HG02763 (cell line): Measurements from ENCODE around the gene SH3D19.

Experiments
- ATAC-seq: cut with Tn5 transposase; IDR thresholded peaks from one replicate; pipeline ENCODE4 v1.9.1; 2021; ENCODE audit warnings: mild to moderate bottlenecking, moderate library complexity; ENCODE audit not compliant: unreplicated experiment

Gene SH3D19

DNA sequence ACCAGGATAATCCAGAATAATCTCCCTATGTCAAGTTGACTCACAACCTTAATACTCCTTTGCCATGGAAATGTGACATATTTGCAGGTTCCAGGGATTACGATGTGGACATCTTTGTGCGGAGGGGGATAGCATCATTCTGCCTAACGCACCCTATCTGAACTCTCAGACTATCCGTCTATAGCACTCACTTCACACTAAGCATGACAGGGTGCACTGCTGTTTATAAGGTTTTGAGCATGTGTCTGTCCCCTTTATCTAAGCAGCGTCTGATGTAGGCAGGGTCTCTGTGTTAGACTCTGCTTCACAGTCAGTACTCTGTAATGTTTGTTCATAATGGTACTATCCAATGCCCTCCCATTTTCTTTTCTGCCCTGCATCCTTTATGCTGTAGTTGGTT, 91.8 kb downstream of the SH3D19 start:
- ATAC-seq = no peak

DNA sequence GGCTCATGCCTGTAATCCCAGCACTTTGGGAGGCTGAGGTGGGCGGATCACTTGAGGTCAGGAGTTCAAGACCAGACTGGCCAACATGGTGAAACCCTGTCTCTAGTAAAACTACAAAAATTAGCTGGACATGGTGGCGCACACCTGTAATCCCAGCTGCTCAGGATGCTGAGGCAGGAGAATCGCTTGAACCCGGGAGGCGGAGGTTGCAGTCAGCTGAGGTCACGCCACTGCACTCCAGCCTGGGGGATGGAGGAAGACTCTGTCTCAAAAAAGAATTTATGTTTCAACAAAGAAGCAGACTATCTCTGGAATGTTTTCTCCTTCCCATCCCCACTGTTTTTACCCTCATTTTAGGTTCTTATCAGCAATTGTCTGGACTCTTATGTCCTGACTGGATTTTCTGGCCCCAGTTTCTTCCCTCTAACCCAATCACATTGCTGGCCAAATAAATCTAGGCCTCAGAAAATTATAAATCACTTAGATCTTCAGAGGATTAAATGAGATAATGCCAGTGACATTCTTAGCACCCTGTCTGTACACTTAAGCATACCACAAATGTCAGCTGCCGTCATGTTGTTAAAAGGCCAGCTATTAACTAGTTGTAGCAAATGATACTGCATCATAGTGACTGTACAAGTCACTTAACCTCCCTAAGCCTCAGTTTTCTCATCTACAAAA, 93.3 kb downstream of the SH3D19 start:
- ATAC-seq = no peak

- no peak for ATAC-seq
These were observed 97.0 kb downstream of the SH3D19 start for GRCh38 chr4:151228189-151229119.

GRCh38 chr4:151227731-151228130, 97.7 kb downstream of the SH3D19 start:
- no peak for ATAC-seq

DNA sequence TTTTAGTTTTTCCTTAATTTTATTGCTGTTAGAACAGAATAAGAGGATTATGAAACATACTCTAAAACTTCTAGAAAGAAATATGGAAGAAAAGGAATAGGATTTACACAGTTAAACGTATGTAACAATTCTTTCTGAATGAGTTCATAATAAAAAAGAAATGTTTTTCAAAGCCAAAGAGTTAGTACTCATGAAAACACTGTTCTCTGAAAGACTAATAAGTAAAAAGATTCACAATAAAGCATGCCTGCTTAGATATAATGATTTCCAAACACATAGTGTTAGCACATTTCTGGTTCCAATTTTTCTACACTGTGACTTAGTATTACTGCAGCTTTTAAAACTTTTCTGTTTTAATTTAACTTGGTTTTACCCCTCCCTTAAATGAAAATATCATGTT, 98.2 kb downstream of the SH3D19 start:
- ATAC-seq = no peak

DNA sequence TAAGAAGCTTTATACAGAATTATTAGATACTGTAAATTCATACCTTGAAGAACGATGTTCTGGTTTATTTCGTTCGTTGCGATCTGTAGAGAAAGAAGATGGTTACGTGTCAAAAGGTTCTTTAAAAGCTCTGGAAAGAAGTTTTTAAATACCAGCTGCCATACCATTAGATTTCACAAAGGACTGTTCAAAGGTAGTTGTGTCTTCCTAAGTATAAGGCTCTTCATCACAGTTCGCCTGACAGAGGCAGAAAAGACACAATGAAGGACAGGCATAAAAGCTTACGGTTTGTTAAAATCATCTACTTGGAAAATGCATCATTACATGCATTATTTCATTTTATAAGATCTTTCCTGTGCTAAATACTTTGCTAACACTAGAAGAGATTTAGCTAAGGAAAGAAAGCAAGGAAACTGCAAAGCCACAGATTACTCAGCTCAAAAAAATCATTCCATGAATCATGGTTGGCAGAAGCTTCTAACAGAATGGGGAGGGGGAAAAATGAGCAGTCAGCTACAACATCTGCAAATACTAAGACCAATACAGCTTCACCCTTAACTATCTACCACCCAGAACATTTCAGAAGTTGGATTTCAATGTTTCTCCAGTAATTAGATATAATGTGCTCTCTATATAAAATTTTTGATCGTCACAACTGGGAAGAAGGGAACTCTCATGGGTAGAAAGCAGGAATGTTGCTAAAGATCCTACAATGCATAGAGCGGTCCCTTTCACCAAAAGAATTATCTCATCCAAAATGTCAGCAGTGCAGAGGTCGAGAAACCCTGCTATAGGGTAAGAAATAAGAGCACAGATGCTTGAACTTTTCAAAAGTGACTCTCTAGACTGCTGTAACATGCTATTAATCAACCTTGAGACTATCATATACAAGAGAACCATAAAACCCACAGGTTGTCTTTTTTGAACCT, 99.1 kb downstream of the SH3D19 start:
- no peak for ATAC-seq

GRCh38 chr4:151223465-151223864, 101.9 kb downstream of the SH3D19 start:
- ATAC-seq = no peak

DNA sequence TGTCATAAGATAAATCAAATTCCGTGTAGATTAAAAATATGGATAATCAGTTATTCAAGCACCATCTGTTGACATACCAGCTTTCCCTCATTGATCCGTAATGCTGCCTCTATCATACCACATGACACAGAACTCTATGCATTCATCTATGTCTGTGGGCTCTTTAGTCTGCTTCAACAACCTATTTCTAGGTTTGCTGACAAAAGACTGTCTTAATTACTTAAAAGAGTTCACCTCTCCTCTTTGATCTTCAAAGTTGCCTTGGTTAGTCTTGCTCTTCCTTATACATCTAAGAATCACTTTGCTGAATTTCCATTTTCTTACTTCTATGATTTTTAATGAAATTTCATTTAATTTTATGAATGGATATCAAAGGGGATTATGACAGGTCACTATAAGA, 105.5 kb downstream of the SH3D19 start:
- ATAC-seq = no peak

GRCh38 chr4:151219091-151219490, 106.3 kb downstream of the SH3D19 start:
- no peak for ATAC-seq

GRCh38 chr4:151218343-151218742, 107.1 kb downstream of the SH3D19 start:
- no peak for ATAC-seq

DNA sequence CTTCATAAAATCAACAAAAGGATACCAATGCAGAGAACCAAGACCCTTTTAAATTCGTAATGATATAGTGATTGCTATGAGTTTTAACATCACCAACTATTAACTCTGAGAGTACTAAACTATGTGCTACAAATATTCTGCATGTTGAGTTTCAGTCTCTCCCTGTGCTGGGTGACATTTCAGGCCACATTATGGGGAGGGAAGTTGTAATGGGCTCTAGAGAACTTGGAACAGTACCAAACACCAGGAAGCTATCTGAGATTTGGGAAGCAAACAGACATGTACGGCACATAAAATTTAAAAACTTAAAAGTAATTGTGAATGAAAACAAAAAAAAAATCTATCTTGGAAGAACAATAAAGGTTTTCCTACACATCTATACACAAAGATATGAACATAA, 108.1 kb downstream of the SH3D19 start:
- no peak for ATAC-seq

- ATAC-seq = no peak
These were observed 110.1 kb downstream of the SH3D19 start for GRCh38 chr4:151215295-151215694.

DNA sequence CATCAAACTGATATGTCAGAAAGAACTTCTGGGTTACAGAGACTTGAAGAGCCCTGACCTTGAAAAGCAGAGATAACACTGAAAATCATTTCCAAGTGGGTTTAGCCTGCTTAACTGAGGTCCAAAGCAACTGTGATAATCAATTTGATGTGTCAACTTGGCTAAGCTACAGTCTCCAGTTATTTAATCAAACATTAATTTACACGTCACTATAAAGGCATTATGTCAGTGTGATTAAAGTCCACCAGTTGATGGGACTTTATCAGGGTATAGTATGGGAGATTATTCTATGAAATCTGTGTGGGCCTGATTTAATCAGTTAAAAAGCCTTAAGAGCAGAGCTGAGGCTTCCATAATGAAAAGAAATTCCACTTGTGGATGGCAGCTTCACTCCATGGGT, 117.5 kb downstream of the SH3D19 start:
- no peak for ATAC-seq

GRCh38 chr4:151207186-151207585, 118.2 kb downstream of the SH3D19 start:
- no peak for ATAC-seq

DNA sequence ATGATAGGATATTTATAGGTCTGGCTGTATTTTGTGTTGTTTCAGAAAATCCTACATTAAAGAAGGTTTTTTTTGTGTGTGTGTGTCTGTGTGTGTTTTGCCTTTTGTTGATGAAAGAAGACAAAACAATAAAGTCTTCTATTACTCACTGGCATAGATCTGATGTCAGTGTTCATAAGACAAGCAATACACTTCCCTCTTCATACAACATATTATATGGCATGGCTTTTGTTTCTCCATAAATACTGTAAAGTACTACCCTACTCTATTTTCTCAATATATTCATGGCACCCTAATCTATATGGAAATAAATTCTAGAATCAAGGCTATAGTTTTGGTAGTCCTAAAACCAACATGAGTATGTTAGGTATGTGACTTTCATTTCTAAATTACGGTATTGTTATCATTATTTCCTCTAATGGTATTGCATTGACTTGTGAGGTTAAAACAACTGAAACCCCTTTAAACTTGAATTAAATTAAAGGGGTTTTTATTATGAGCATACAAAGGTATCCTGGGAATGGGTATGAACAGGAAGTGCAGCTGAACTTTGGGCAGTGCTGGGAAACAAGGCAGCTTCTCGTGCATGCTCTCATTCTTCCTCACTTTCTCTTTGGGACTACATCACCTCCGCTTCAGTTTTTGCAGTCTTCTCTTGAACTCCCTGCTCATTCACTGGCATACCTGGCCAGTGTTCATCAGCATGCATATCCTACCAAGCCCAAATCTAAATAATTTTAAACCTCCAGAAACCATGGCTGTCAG, 119.0 kb downstream of the SH3D19 start:
- no peak for ATAC-seq

DNA sequence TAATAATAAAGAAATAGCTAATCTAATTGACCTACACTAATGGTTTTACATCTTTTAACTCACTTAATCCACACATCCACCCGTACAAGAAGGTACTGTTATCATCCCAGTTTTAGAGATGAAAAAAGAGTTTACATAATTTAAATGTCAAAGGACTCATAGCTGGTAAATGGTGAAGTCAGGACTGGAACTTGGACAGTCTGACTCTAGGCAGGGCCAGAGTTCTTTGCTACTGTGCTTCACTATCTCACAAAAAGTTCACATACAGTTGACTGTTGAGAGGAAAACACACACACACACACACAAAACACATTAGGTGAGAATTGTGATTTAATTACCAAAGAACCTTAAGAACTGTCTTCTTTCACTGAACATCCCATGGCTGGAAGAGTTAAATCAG, 119.7 kb downstream of the SH3D19 start:
- no peak for ATAC-seq

- no peak for ATAC-seq
These were observed 120.4 kb downstream of the SH3D19 start for GRCh38 chr4:151204925-151205524.

GRCh38 chr4:151202851-151203455, 122.5 kb downstream of the SH3D19 start:
- ATAC-seq = no peak

DNA sequence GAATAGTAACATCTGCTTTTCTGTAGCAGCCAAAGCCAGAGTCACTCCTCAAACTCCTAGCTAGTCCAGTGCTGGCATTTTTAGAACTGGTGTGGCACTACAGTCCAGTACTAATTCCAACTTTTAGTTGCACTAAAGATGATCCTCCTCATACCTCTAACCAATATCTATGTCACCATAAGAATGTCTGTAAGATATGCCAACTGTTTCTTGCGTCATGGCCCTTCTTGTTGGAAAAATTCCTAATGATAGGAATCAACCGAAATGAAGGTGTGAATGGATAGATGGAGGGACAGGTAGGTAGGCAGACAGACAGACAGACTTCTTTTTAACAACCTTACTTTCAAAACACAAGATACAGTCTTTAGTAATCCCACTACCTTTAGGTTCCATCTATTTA, 123.0 kb downstream of the SH3D19 start:
- ATAC-seq = no peak
